ENCODE results near the gene DNLZ.
A peak's percentile ranks its signal among the peaks of the same experiment; 100 is the strongest.
"Not testable (repeated sequence)": the region's sequence is repeated elsewhere in the genome, so short reads cannot be mapped to it uniquely, and the experiment has no call there.

The DNLZ gene

DNA sequence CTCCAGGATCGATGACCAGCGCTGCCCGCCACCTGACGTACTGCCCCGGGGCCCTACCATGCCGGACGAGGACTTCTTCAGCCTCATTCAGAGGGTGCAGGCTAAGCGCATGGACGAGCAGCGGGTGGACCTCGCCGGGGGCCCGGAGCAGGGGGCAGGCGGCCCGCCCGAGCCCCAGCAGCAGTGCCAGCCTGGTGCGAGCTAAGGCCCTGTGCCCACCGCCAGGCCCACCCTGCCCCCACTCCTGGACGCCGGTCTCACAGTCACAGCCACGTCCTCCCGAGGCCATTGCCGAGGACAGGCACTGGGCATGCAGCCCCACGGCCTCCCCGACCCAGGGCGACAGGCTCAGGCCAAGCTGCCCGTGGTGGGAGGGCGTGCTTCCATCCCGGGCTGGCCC lies 5.5 kb downstream of the DNLZ start:
- no peak for DNase-seq

DNA sequence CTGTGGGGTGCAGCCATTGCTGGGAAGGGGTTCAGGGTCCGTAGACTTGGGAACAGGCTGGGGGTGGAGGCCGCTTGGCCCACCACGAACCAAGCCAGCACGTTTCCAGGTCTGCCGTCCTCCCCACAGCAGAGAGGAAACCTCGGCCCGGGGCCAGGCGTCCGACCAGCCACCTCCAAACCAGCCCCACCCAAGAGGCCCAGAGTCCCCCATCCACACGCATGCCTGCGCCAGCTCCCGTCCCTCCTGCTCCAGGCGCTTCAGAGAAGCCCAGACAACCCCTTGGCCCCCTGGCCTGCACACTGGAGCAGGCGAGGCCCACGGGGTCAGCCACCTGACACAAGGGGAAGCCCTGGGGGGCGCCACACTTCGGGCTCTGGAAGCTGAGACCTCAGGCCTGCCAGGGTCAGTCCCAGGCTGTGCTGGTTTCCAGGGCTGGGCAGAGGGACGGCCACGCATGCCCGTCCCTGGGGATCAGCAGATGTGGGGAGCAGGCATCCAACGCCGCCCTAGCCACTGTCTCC lies 6.3 kb downstream of the DNLZ start:
- DNase-seq = no peak

DNA sequence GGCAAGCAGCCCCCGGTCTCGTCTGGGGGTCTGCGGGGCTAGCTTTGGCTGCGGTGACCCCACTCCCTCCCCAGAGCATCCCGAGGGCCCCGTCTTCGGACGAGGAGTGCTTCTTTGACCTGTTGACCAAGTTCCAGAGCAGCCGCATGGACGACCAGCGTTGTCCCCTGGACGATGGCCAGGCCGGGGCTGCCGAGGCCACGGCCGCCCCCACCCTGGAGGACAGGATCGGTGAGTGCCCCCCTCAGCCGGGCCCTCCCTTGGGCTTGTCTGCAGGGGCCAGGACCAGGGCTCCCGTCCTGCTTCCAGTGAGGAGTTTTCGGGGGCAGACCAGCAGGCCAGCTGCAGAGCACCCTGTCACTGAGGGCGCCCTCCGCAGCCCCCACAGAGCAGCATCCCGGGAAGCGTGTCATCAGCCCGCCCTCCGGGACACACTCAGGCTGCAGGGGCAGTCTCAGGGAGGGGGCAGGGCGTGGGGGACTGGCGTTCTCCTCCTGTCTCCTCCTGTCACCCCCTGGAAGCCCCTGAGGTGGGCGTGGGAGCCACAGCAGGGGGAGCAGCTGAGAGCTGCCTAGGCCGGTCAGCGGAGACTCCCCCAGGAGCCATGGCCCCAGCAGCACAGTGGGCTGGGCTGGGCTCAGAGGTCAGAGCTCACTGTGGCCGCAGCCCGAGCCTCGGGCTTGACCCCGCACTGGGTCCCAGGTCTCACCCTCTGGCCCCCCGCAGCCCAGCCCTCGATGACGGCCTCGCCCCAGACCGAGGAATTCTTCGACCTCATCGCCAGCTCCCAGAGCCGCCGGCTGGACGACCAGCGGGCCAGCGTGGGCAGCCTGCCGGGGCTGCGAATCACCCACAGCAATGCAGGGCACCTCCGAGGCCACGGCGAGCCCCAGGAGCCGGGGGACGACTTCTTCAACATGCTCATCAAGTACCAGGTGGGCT lies 7.7 kb downstream of the DNLZ start:
- DNase-seq = no peak

DNA sequence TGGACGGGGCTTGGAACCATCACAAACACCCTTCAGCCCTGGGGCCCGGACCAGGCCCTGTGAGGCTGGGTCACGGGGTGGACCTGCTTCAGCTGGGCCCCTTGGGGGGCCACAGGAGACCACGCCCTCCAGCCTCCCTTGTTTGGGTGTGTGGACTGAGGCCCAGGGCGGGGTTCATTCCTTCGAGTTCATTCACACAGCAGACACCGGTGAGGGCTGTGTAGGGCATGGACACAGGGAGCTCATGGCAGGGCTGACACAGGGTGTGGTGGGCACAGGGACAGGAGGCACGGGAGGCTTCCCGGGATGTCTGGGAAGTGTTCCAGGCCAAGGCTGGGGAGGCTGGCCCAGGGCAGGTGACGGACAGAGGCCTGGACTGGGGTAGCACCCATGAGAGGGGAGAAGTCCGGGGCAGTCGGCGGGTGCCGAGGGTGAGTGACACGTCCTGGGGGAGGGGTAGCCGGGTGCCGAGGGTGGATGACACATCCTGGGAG lies 8.9 kb downstream of the DNLZ start:
- DNase-seq = no peak

DNA sequence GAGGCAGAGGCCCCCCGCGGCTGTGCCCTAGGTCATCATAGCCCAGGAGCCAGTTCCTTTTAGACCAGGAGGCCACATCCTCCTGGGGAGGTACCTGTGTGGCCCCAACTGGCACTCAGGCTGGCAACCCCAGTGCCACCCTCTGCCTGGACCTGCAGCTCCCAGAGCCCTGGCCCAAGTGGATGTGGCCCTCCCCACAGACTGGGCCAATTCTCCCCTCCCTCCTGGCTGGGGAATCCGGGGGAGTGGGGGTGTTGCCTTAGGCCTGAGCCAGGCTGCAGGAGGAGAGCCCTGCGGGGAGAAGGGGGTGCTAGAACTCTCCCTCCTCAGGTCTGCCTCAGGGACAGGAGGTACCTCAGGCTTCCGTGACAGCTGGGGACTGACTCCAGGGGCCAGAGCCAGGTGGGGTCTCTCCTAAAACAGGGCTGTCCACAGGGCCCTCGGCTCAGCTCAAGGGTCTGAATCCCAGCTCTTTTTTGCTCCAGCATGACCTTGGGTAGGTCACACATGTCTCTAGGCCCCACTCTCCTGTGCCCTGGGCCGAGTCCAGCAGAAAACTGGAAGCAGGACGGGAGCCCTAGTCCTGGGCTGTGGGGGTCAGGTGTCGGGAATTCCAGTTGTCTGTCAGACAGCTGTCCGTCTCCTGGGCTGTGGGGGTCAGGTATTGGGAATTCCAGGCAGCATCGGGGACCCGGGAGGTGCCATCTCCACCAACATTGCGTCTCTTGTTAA lies 9.6 kb downstream of the DNLZ start:
- DNase-seq = no peak

GRCh38 chr9:136353088-136353487 lies 10.5 kb downstream of the DNLZ start:
- DNase-seq = no peak

- DNase-seq = peak; percentile 43
Observed at GRCh38 chr9:136352682-136353081, 10.9 kb downstream of the DNLZ start.

- not testable (repeated sequence) for DNase-seq
Observed at GRCh38 chr9:136351868-136352267, 11.7 kb downstream of the DNLZ start.

- DNase-seq = no peak
Observed at GRCh38 chr9:136351252-136351800, 12.2 kb downstream of the DNLZ start.

DNA sequence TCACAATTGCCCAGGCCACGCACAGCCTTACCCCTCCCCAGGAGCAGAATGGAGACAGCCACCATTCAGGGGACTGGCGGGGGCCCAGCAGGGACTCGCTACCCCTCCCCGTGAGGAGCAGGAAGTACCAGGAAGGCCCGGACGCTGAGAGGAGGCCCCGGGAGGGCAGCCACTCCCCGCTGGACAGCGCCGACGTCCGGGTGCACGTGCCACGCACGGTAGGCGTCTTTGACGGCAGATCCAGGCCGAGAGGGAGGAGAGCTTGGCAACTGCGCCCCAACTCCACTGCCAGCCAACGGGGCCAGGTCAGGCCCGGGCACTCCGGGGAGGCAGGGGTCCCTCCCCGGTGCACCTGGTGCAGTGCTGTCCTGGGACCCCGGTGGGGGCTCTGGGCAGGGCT lies 14.0 kb downstream of the DNLZ start:
- no peak for DNase-seq

- no peak for DNase-seq
Observed at GRCh38 chr9:136348691-136349090, 14.9 kb downstream of the DNLZ start.

DNA sequence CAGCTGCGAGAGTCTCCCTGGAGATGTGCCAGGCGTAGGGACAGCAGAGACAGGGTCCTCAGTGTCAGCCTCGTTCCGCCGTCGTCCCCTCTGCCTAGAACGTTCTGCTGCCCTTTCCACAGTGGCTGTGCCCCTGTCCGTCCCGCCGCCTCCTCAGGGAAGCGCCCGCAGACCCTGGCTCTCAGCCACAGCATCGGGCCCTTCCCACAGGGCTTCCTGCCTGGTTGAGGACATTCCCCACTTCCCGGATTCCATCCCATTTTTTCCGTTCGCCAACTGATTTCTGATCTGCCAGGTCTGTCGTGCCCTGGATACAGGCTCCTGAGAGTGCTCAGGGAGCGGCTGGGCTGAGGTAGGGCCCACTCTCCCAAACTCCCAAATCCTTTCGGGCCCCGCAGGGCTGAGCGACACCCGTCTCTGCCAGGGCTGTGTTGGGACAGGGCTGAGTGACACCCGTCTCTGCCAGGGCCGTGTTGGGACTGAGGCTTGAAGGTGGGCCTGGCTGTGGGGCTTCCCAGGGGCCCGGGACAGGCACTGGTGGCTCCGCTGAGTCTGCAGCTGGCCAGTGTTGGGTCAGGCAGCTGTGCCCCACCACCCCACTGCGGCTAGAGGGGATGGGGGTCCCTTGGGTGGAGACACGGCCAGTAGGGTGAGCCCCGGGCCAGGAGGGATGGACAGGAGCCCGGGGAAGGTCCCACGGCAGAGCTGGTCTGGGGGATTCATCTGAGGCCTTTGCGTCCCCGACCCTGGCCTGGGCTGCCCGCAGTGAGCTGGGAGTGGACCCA lies 15.9 kb downstream of the DNLZ start:
- no peak for DNase-seq

GRCh38 chr9:136346927-136347465 lies 16.5 kb downstream of the DNLZ start:
- no peak for DNase-seq

DNA sequence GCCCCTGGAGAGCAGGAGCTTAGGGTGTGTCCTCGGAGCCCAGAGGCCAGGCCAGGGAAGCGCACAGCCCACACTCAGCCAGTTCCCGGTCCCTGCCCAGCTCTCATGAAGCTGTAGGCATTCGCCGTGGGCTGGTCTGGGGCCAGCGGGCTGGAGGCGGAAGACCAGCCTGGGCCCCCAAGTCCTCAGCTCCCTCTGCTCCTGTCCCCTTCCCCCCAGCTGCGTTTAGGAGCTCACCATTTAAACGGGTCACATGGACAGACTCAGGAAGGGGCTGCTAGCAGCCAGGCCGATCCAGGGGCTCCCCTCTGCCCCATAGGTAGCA lies 17.4 kb downstream of the DNLZ start:
- DNase-seq = no peak

DNA sequence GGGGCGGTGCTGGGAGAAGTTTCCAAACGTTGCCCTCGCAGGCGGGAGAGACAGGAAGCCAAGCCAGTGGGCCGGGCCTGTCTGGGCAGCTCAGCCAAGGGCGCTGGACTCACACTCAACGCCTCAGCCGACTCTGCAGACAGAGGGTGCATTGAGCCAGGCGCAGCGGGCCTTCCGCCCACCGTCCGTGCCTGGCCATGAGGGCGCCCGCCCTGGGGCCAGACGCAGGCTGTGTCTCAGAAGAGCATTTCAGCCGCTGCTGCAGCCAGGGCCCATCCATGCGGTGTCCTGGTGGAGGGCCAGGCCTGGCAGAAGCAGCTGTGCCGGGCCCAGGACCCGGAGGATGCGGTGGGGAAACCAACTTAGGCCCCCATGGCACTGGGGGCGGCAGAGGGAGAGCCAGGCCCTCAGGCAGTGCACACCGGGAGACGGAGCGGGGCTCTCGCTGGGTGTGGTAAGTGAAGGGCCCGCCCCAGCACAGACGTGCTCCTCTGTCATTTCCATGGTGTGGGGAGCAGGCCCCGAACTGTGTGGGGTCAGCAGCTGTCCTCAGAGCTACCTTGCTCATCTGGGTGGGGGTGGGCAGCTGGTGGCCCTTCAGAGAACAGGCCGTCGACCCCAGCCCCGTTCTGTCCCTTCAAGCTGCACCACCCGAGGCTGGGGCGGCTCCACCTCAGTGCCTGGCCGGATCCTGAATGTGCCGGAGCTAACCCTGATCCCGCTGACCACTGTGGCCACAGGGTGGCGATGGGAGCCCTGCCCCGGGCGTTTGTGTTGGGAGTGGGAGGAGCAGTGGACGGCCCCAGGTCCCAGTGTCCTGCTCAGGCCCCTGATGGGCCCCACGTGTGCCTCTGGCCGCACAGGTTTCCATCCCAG lies 18.0 kb downstream of the DNLZ start:
- no peak for DNase-seq

DNA sequence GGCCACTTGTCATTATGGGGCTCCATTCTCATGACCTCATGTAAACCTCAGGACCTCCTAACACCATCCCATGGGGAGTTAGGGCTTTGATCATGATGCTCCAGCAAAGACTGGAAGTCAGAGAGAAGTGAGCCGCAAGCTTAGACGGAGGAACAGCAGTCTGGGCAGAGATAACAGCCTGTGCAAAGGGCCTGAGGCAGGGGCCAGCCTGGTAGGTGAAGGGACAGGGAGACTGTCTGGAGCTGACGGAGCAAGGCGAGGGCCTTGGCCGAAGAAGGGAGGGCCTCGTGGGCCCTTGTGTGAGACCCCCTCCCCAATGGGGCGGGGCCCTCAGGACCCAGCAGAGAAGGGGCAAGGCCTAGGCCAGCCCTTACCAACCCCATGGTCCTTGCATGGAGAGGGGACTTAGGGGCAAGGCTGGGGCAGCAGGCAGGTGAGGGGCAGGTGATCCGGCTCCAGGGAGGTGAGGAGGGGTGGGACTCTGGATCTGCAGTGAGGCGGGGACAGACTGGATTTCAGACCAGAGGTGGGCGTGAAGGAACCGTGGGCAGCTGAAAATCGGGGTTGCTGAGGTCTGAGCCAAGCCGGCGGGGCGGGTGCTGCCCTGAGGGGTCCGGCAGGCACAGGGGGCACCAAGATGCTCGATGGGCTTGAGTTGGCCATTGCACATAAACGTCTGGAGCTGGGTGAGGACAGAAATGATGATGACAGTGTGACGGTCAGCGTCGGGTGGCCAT lies 18.8 kb downstream of the DNLZ start:
- DNase-seq = no peak

DNA sequence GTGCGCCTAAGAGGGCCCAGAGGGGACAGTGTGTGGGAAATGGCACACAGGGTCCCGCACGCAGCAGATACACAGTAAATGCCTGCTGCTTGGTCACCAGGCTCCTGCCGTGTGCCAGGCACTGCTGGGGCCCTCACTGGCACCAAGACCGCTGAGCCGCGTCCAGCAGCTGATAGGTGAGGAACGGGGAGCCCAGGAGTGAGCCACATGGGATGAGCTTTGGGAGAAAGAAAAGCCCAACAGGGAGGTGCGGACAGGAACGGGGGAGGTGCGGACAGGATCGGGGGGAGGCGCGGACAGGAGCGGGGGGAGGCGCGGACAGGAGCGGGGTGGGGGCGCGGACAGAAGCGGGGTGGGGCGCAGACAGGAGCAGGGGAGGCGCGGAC lies 19.7 kb downstream of the DNLZ start:
- DNase-seq = no peak

- no peak for DNase-seq
Observed at GRCh38 chr9:136343121-136343883, 20.2 kb downstream of the DNLZ start.

- DNase-seq = no peak
Observed at GRCh38 chr9:136342181-136343120, 21.1 kb downstream of the DNLZ start.
